Left ventricle myocardium inferior (tissue), 1 donor: ENCODE results near the gene PRCP. TPM values are rescaled to one million over a fixed set of nuclear protein-coding genes. Genes with fewer than 3 reads are reported as not detected.
"Not testable (repeated sequence)": the region's sequence is repeated elsewhere in the genome, so short reads cannot be mapped to it uniquely, and the experiment has no call there.

Experiments used
- DNase-seq: peaks from one replicate; pipeline ENCODE4 v3.0.0-alpha.2; 2020
- H3K27ac ChIP-seq: fragments of 200-600 bp; replicated peaks from 2 replicates; pipeline ENCODE4 v1.8.0; 2021
- H3K27me3 ChIP-seq: fragments of 200-600 bp; 2 replicates; pipeline ENCODE4 v1.8.0; 2021; ENCODE audit warnings: low read depth
- H3K36me3 ChIP-seq: fragments of 200-600 bp; 2 replicates; pipeline ENCODE4 v1.8.0; 2021
- H3K4me1 ChIP-seq: fragments of 200-600 bp; 2 replicates; pipeline ENCODE4 v1.8.0; 2021
- H3K4me3 ChIP-seq: fragments of 200-600 bp; 2 replicates; pipeline ENCODE4 v1.8.0; 2021; ENCODE audit warnings: mild to moderate bottlenecking, moderate library complexity
- H3K9me3 ChIP-seq: fragments of 200-600 bp; replicated peaks from 2 replicates; pipeline ENCODE4 v1.8.0; 2021
- CTCF ChIP-seq: fragments of 200-600 bp; IDR thresholded peaks from 2 replicates; pipeline ENCODE4 v1.8.0; 2021; ENCODE audit warnings: antibody characterized with exemption, mild to moderate bottlenecking, borderline replicate concordance
- intact Hi-C: fragments of 100-400 bp; cut with micrococcal nuclease; formaldehyde crosslinking; loops from one replicate; pipeline ENCODE4 v1.11.0; 2022
- total RNA-seq: library from RNA; stranded (reverse); fragmentation: NEBNext Ultra II Directional; extraction: Animal tissue kit (Norgen Biotek cat#: 25700); gene quantifications from one replicate; pipeline ENCODE4 v1.2.1, GENCODE V29; 2021
- donor health status: DM: no; HTN: yes; CAD: no; lungs with severe emphysema.

Gene PRCP
- total RNA-seq, 1 donor from 2014 or later = 40.2 TPM

DNA sequence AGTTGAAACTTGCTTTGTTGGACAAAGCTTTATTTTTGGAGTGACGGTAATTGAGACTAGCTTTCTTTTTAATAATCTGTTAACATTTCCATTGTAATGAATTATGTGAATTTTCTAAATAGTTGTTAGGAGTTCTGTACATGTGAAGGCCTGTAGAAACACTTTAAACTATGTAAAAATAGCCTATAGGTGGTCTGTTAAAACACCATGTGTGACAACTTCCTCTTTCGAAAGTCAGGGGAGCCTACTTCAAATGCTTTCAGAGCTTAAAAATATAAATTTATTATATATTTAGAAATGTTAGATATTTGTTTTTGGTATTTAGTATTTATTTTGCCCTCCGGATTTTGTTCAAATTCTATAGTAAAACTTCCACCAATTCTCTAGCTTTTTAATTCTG lies 30.0 kb upstream of the PRCP start:
- Histone ChIP-seq H3K9me3 (no peaks in the 10 kb centered on the region), H3K4me1 (no peaks in the 10 kb centered on the region), H3K36me3 (no peaks in the 10 kb centered on the region), H3K4me3 (no peak overlapping the region), H3K27me3 (no peaks in the 10 kb centered on the region), H3K27ac (no peak overlapping the region)
- TF ChIP-seq CTCF = no peak
- intact Hi-C loops = no loop called here
- no peak for DNase-seq

- H3K9me3 ChIP-seq = no peaks in the 10 kb centered on the region
- H3K4me3 ChIP-seq = no peak overlapping the region
- H3K36me3 ChIP-seq = no peaks in the 10 kb centered on the region
- no peak overlapping the region for H3K27ac ChIP-seq
- intact Hi-C loops = no loop called here
- DNase-seq = no peak
- no peaks in the 10 kb centered on the region for H3K4me1 ChIP-seq
- no peaks in the 10 kb centered on the region for H3K27me3 ChIP-seq
- TF ChIP-seq CTCF = no peak
Measured at GRCh38 chr11:82929121-82929520, 28.9 kb upstream of the PRCP start.

GRCh38 chr11:82927264-82927880 lies 27.1 kb upstream of the PRCP start:
- no peak overlapping the region for H3K4me3 ChIP-seq
- H3K27me3 ChIP-seq = no peaks in the 10 kb centered on the region
- H3K27ac ChIP-seq = no peak overlapping the region
- no peaks in the 10 kb centered on the region for H3K9me3 ChIP-seq
- H3K4me1 ChIP-seq = no peaks in the 10 kb centered on the region
- no peaks in the 10 kb centered on the region for H3K36me3 ChIP-seq
- intact Hi-C loops = no loop called here
- peak; percentile 82 for TF ChIP-seq CTCF
- no peak for DNase-seq

DNA sequence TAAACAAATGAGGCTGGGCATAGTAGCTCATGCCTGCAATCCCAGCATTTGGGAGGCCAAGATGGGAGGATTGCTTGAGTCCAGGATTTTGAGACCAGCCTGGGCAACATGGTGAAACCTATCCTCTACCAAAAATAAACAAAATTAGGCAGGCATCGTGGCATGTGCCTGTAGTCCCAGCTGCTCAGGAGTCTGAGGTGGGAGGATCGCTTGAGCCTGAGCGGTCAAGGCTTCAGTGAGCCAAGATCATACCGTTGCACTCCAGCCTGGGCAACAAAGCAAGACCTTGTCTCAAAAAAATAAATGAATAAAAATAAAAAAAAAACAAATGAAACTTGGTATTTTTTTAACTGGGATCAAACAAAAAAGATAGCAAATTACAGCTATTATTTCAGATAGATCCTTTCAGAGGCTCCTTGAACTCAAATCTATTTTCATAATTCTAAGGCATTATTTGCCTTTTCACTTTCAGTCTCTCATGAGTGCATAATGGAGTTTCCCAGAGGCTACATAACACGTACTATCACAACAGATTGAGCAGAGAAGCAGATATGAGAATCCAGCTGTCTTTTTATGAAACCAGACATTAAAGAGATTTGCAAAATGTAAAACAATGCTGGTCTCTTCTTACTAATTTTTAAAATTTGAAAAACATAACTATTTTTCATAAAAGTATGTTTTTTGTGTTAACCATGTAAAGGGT lies 24.4 kb upstream of the PRCP start:
- no peaks in the 10 kb centered on the region for H3K27me3 ChIP-seq
- no peak overlapping the region for H3K4me3 ChIP-seq
- DNase-seq = no peak
- no peaks in the 10 kb centered on the region for H3K36me3 ChIP-seq
- intact Hi-C loops = no loop called here
- H3K4me1 ChIP-seq = no peaks in the 10 kb centered on the region
- H3K27ac ChIP-seq = no peak overlapping the region
- H3K9me3 ChIP-seq = no peaks in the 10 kb centered on the region
- TF ChIP-seq CTCF = no peak

DNA sequence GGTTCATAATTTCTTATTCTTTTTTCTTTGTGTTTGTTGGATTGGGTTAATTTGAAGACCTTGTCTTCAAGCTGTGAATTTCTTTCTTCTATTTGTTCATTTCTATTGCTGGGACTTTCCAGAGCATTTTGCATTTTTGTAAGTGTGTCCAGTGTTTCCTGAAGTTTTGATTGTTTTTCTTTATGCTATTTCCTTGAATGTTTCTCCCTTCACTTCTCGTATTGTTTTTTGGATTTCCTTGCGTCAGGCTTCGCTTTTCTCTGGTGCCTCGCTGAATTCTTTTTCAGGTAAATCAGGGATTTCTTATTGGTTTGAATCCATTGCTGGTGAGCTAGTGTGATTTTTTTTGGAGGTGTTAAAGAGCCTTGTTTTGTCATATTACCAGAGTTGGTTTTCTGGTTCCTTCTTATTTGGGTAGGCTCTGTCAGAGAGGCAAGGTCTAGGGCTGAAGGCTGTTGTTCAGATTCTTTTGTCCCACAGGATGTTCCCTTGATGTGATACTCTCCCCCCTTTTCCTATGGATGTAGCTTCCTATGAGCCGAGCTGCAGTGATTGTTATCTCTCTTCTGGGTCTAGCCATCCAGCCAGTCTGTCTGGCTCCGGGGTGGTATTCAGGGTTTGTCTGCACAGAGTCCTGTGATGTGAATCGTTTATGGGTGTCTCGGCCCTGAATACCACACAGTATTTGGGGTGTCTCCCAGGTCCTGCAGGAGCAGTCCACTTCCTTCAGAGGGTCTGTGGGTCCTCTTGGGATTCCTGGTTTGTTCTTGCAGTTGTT lies 22.4 kb upstream of the PRCP start:
- H3K4me3 ChIP-seq, H3K36me3 ChIP-seq, DNase-seq, H3K27ac ChIP-seq, H3K4me1 ChIP-seq, H3K27me3 ChIP-seq, intact Hi-C loops, H3K9me3 ChIP-seq: not testable (repeated sequence)

DNA sequence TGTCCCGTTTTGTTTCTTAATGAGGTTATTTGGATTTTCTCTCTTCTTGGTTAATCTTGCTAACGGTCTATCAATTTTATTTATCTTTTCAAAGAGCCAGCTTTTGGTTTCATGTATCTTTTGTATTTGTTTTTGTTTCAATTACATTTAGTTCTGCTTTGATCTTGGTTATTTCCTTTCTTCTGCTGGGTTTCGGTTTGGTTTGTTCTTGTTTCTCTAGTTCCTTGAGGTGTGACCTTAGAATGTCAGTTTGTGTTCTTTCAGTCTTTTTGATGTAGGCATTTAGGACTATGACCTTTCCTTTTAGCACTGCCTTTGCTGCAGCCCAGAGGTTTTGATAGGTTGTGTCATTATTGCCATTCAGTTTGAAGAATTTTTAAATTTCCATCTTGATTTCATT lies 20.0 kb upstream of the PRCP start:
- H3K4me3 ChIP-seq, intact Hi-C loops, DNase-seq, H3K36me3 ChIP-seq, H3K27ac ChIP-seq, H3K27me3 ChIP-seq, H3K9me3 ChIP-seq, H3K4me1 ChIP-seq: not testable (repeated sequence)

DNA sequence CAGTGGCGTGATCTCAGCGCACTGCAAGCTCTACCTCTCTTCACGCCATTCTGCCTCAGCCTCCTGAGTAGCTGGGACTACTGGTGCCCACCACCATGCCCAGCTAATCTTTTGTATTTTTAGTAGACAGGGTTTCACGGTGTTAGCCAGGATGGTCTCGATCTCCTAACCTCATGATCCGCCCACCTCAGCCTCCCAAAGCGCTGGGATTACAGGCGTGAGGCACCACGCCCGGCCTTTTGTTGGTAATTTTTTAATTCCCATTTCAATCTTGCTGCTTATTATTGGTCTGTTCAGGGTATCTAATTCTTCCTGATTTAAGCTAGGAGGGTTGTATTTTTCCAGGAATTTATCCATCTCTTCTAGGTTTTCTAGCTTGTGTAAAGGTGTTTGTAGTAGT lies 19.6 kb upstream of the PRCP start:
- H3K9me3 ChIP-seq, H3K4me3 ChIP-seq, DNase-seq, H3K36me3 ChIP-seq, H3K27me3 ChIP-seq, intact Hi-C loops, H3K27ac ChIP-seq, H3K4me1 ChIP-seq: not testable (repeated sequence)
